Neural cell (in vitro differentiated cells): ENCODE data around the gene TSPEAR. TPM values are rescaled to one million over a fixed set of nuclear protein-coding genes. Genes with fewer than 3 reads are reported as not detected.

Experiments used
- H2AFZ ChIP-seq: fragments of 200-600, 300-800 bp; sonication (generic), shearing (Covaris generic); 2 replicates; pipeline ENCODE4 v1.6.0; 2014; ENCODE audit warnings: low read depth, mild to moderate bottlenecking, antibody characterized with exemption, low read length, moderate library complexity
- H3F3A ChIP-seq: fragments of 200-600 bp; shearing (Covaris generic); 2 replicates; pipeline ENCODE4 v1.6.1; 2016; ENCODE audit warnings: mild to moderate bottlenecking, moderate library complexity, mixed read lengths, antibody characterized with exemption, low read length; ENCODE audit not compliant: insufficient read depth, poor library complexity, severe bottlenecking
- H3K27ac ChIP-seq: fragments of 200-600, 300-800 bp; sonication (generic), shearing (Covaris generic); 2 replicates; pipeline ENCODE4 v1.5.1; 2014; ENCODE audit warnings: mild to moderate bottlenecking, low read length, moderate library complexity
- H3K27me3 ChIP-seq: fragments of 300-800, 200-600 bp; sonication (generic), shearing (Covaris generic); 2 replicates; pipeline ENCODE4 v1.6.0; 2014; ENCODE audit warnings: mild to moderate bottlenecking, low read depth, low read length, moderate library complexity; ENCODE audit not compliant: insufficient read depth
- H3K36me3 ChIP-seq: fragments of 300-800, 200-600 bp; sonication (generic), shearing (Covaris generic); 2 replicates; pipeline ENCODE4 v1.5.1; 2014; ENCODE audit warnings: mild to moderate bottlenecking, antibody characterized with exemption, low read length, moderate library complexity; ENCODE audit not compliant: insufficient read depth
- H3K4me2 ChIP-seq: fragments of 300-800, 200-600 bp; sonication (generic), shearing (Covaris generic); 2 replicates; pipeline ENCODE4 v1.6.0; 2014; ENCODE audit warnings: mild to moderate bottlenecking, low read length
- H3K4me3 ChIP-seq: fragments of 300-800, 200-600 bp; sonication (generic), shearing (Covaris generic); 2 replicates; pipeline ENCODE4 v1.5.1; 2014; ENCODE audit warnings: mild to moderate bottlenecking, low read length, moderate library complexity
- H3K79me2 ChIP-seq: fragments of 200-600 bp; shearing (Covaris generic); replicated peaks from 2 replicates; pipeline ENCODE4 v1.6.0; 2014; ENCODE audit warnings: mild to moderate bottlenecking, low read length, moderate library complexity; ENCODE audit not compliant: insufficient read depth
- H3K9ac ChIP-seq: fragments of 300-800, 200-600 bp; sonication (generic), shearing (Covaris generic); 2 replicates; pipeline ENCODE4 v1.6.1; 2016; ENCODE audit warnings: mild to moderate bottlenecking, low read length, mixed read lengths
- H3K9me2 ChIP-seq: fragments of 200-600 bp; shearing (Covaris generic); 2 replicates; pipeline ENCODE4 v1.6.1; 2016; ENCODE audit warnings: mild to moderate bottlenecking, low read length, mixed read lengths; ENCODE audit not compliant: insufficient read depth
- H3K9me3 ChIP-seq: fragments of 200-600, 300-800 bp; sonication (generic), shearing (Covaris generic); 2 replicates; pipeline ENCODE4 v1.6.1; 2016; ENCODE audit warnings: mild to moderate bottlenecking, mixed run types, low read length, moderate library complexity, mixed read lengths
- H4K20me1 ChIP-seq: fragments of 200-600 bp; shearing (Covaris generic); 2 replicates; pipeline ENCODE4 v1.6.1; 2016; ENCODE audit warnings: mild to moderate bottlenecking, mixed run types; ENCODE audit not compliant: insufficient read depth
- CTCF ChIP-seq: fragments of 450-650 bp; IDR thresholded peaks from 2 replicates; pipeline ENCODE4 v1.5.1; 2014; ENCODE audit warnings: antibody characterized with exemption, mild to moderate bottlenecking, moderate library complexity; ENCODE audit not compliant: poor library complexity, severe bottlenecking
- EP300 ChIP-seq: fragments of 450-650 bp; conservative IDR thresholded peaks from 2 replicates; pipeline ENCODE4 v1.6.1; 2014; ENCODE audit warnings: antibody characterized with exemption, mild to moderate bottlenecking, moderate library complexity; ENCODE audit not compliant: poor library complexity, severe bottlenecking
- EZH2 ChIP-seq: fragments of 200-600, 300-800 bp; shearing (Covaris generic), sonication (generic); IDR thresholded peaks from 2 replicates; pipeline ENCODE4 v1.6.1; 2014; ENCODE audit warnings: antibody characterized with exemption, low read length, borderline replicate concordance, mild to moderate bottlenecking; ENCODE audit not compliant: insufficient read depth, poor library complexity, severe bottlenecking
- MXI1 ChIP-seq: fragments of 450-650 bp; conservative IDR thresholded peaks from 2 replicates; pipeline ENCODE4 v1.6.1; 2014; ENCODE audit warnings: antibody characterized with exemption, mild to moderate bottlenecking; ENCODE audit not compliant: poor library complexity, severe bottlenecking
- POLR2AphosphoS5 ChIP-seq: IDR thresholded peaks from 2 replicates; pipeline ENCODE4 v1.6.1; 2012
- RAD21 ChIP-seq: fragments of 450-650 bp; conservative IDR thresholded peaks from 2 replicates; pipeline ENCODE4 v1.6.1; 2014; ENCODE audit warnings: antibody characterized with exemption, mild to moderate bottlenecking, moderate library complexity
- REST ChIP-seq: IDR thresholded peaks from 2 replicates; pipeline ENCODE4 v1.6.1; 2012; ENCODE audit warnings: borderline replicate concordance
- SMC3 ChIP-seq: fragments of 450-650 bp; conservative IDR thresholded peaks from 2 replicates; pipeline ENCODE4 v1.6.1; 2014; ENCODE audit warnings: antibody characterized with exemption, mild to moderate bottlenecking, moderate library complexity; ENCODE audit not compliant: poor library complexity
- TAF1 ChIP-seq: IDR thresholded peaks from 2 replicates; pipeline ENCODE4 v1.6.1; 2012; ENCODE audit warnings: low read depth
- polyA plus RNA-seq: library from polyadenylated mRNA; depleted of rRNA; stranded (reverse); fragments of >200 nt; gene quantifications from 2 replicates; pipeline ENCODE4 v1.2.3, GENCODE V29; 2014

Gene TSPEAR
- polyA plus RNA-seq, 1 donor from 2014 or later, result 0.19 TPM

DNA sequence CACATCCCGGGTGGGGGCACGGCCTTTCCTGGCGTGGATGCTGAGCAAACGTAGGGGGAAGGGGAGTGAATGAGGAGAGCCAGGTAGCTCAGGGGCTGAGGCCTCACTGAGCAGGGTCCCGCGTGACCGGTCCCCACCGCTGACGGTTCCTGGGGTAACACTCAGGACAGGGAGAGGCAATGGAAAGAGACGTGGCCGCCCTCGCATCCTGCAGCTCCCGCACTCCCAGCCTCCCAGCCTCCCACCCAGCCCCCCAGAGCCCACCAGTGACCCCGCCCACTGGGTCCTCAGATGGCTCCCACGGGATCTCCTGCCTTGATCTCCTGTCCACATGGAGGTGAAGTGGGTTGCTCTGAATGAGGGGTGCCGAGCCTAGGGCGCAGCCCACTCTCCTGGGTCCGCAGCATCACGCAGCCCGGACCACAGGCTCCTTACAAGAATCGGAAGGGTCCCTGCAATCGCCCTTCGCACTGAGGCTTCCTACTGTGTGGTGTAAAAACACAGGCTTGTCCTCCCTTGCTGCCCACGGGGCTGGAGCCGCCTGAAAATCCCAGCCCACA lies 2.4 kb downstream of the TSPEAR start:
- H3K4me2 ChIP-seq, result no peak overlapping the region

DNA sequence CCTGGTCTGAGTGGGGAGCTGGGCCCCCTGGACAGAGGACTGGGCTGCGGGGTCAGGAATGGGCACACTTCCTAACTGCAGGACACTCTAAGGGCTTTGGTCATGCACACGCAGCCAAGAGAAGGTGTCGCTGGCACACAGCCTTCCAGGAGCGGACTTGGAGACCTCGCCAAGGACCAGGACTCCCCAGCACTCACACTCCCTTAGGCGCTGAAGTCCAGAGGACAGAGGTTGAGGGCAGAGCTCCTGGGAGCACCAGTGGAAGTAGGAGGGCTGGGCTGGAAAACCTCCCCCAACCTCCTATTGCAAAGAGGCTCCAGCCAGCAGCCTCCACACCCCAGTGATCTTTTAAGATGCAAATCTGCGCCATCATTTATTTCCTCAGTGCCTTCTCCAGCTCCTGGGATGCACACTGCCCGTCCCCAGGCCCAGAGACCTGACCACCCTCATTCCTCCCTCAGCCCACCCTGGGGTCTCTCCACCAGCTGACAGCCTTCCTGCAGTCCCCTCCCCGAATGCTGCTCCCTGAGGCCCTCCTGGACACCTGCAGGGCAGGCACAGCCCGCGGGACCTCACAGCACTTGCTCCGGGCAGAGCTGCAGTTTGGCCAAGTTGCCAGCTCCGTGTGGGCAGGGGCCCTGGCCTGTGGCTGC lies 3.0 kb downstream of the TSPEAR start:
- Histone ChIP-seq H3K4me2 (no peak overlapping the region), H2AFZ (no peak overlapping the region), H3K9me2 (no peaks in the 10 kb centered on the region), H3K9ac (no peak overlapping the region), H4K20me1 (no peaks in the 10 kb centered on the region), H3F3A (no peaks in the 10 kb centered on the region), H3K27me3 (peaks cover 91% of the 10 kb centered on the region), H3K9me3 (no peaks in the 10 kb centered on the region), H3K79me2 (no peaks in the 10 kb centered on the region), H3K36me3 (no peaks in the 10 kb centered on the region), H3K4me3 (peak overlapping the region; percentile 52), H3K27ac (no peak overlapping the region)
- no peak for TF ChIP-seq EP300
- no peak for TF ChIP-seq POLR2AphosphoS5
- no peak for TF ChIP-seq MXI1
- TF ChIP-seq CTCF, result no peak
- TF ChIP-seq RAD21, result no peak
- TF ChIP-seq EZH2, result no peak
- TF ChIP-seq TAF1, result no peak
- no peak for TF ChIP-seq REST
- TF ChIP-seq SMC3, result no peak

More for the DNA sequence above, 2.4 kb downstream of the TSPEAR start:
- Histone ChIP-seq H4K20me1 (no peaks in the 10 kb centered on the region), H2AFZ (no peak overlapping the region), H3K79me2 (no peaks in the 10 kb centered on the region), H3K36me3 (no peaks in the 10 kb centered on the region), H3K27me3 (peaks cover 91% of the 10 kb centered on the region), H3F3A (no peaks in the 10 kb centered on the region), H3K9ac (no peak overlapping the region), H3K9me2 (no peaks in the 10 kb centered on the region), H3K27ac (no peak overlapping the region), H3K4me3 (peak overlapping the region; percentile 52), H3K9me3 (no peaks in the 10 kb centered on the region)
- TF ChIP-seq RAD21, result no peak
- TF ChIP-seq MXI1, result no peak
- no peak for TF ChIP-seq REST
- no peak for TF ChIP-seq SMC3
